ENCODE measurements around the gene PHF21A.

The PHF21A gene

DNA sequence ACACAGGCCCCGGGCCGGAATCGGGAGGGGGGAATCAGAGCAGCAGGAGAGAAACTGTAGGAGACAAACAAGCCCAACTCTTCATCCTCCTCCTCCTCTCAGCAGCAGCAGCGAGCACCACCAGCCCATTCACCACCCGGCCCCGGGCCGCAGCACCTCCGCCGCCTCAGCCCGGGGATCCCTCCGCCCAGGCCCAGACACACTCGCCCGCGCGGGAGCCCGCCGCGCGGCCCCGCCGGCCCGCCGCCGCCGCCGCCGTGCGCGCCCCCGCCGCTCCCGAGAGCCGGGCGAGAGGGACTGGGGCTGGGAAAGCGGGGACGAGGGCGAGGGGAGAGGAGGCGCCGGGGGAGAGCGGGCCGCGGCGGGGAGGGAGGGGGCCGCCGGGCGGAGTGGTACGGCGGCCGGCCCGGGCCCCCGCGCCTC, at the start of gene PHF21A:
Gene PHF21A (minus strand): TSS at position 154 of the 423 bp plus-strand sequence. CDS start 37,235 bp downstream, outside the sequence.
- no peaks in the 10 kb centered on the region for H3K27me3 ChIP-seq (ENCODE audit: control insufficient read depth in 1 of 2, insufficient read depth in 2 of 2, low read length in 2 of 2)
- H3K9ac ChIP-seq (ENCODE audit: low read depth in 1 of 2, low read length in 2 of 2), result peak within 1 kb of the TSS; percentile 82 to 86
- H3K4me1 ChIP-seq (ENCODE audit: control insufficient read depth in 1 of 2, insufficient read depth in 2 of 2, low read length in 2 of 2), result peaks cover 9 to 19% of the 10 kb centered on the region in 2 donors
- peak within 1 kb of the TSS; percentile 85 to 93 for H3K4me3 ChIP-seq (ENCODE audit: low read depth in 1 of 2, low read length in 2 of 2)
- no peaks in the 10 kb centered on the region for H3K36me3 ChIP-seq (ENCODE audit: control insufficient read depth in 1 of 2, insufficient read depth in 2 of 2, low read length in 2 of 2)
- H3K27ac ChIP-seq (ENCODE audit: low read depth, low read length), result peak within 1 kb of the TSS; percentile 83
- H3K9me3 ChIP-seq (ENCODE audit: control insufficient read depth in 1 of 2, low read length in 2 of 2), result no peaks in the 10 kb centered on the region

DNA sequence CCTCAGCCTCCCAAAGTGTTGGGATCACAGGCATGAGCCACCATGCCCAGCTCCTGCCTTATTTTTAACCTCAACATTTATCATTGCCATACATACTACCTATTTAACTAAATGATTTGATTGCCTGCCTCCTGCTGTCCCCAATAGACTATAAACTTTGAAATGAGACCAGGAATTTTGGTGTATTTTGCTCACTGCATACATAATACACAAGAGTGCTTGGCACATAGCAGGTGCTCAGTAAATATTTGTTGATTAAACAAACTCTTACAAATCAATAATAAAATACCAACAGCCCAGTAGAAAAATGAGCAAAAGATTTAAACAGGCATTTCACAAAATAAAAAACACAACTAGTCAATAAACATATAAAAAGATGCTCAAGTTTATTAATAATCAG, 49.5 kb upstream of the PHF21A start:
- H3K4me1 ChIP-seq (ENCODE audit: control insufficient read depth in 1 of 2, insufficient read depth in 2 of 2, low read length in 2 of 2), result peaks cover 0 to 3% of the 10 kb centered on the region in 2 donors
- no peaks in the 10 kb centered on the region for H3K36me3 ChIP-seq (ENCODE audit: control insufficient read depth in 1 of 2, insufficient read depth in 2 of 2, low read length in 2 of 2)
- no peaks in the 10 kb centered on the region for H3K27me3 ChIP-seq (ENCODE audit: control insufficient read depth in 1 of 2, insufficient read depth in 2 of 2, low read length in 2 of 2)
- H3K9me3 ChIP-seq (ENCODE audit: control insufficient read depth in 1 of 2, low read length in 2 of 2), result no peaks in the 10 kb centered on the region
- H3K4me3 ChIP-seq (ENCODE audit: low read depth in 1 of 2, low read length in 2 of 2), result no peak overlapping the region
- no peak overlapping the region for H3K27ac ChIP-seq (ENCODE audit: low read depth, low read length)
- no peak overlapping the region for H3K9ac ChIP-seq (ENCODE audit: low read depth in 1 of 2, low read length in 2 of 2)

DNA sequence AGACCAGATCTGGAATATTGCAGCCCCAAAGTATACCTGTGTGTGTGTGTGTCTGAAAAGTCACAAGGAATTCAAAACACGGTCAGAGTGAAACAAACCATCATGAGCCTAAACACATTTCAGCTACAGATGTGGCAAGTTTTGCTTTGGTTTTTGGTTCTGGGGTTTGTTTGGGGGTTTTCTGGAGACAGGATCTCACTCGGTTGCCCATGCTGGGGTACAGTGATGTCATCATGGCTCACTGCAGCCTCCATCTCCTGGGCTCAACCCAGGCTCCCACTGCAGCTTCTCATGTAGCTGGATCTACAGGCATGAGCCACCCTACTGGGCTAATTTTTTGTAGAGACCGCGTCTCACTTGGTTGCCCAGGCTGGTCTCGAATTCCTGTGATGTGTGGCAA, 41.4 kb upstream of the PHF21A start:
- Histone ChIP-seq H3K9me3 (ENCODE audit: control insufficient read depth in 1 of 2, low read length in 2 of 2) (no peaks in the 10 kb centered on the region), H3K9ac (ENCODE audit: low read depth in 1 of 2, low read length in 2 of 2) (no peak overlapping the region), H3K4me3 (ENCODE audit: low read depth in 1 of 2, low read length in 2 of 2) (no peak overlapping the region), H3K36me3 (ENCODE audit: control insufficient read depth in 1 of 2, insufficient read depth in 2 of 2, low read length in 2 of 2) (no peaks in the 10 kb centered on the region), H3K27me3 (ENCODE audit: control insufficient read depth in 1 of 2, insufficient read depth in 2 of 2, low read length in 2 of 2) (peaks cover 4 to 7% of the 10 kb centered on the region in 2 donors), H3K27ac (ENCODE audit: low read depth, low read length) (no peak overlapping the region), H3K4me1 (ENCODE audit: control insufficient read depth in 1 of 2, insufficient read depth in 2 of 2, low read length in 2 of 2) (peaks cover 6 to 8% of the 10 kb centered on the region in 2 donors)

DNA sequence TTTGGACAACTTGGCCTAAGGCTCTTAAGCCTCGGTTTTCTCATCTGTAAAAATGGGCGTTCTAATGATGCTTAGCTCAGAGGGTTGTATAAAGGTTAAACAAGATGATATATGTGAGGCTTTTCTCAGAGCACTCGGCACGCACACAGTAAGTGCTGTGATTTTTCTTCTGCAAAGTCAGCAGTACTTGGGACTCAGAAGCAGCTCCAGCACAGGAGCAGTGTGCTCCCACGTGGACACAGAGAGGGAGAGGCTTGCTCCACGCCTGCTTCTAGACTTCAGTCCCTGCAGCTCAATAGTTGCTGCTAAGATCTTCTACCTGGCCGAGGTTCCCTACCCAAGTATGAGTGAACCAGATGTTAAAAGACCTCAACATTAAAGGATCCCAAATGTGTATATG, 39.9 kb upstream of the PHF21A start:
- H3K27me3 ChIP-seq (ENCODE audit: control insufficient read depth in 1 of 2, insufficient read depth in 2 of 2, low read length in 2 of 2), result peaks cover 4 to 7% of the 10 kb centered on the region in 2 donors

DNA sequence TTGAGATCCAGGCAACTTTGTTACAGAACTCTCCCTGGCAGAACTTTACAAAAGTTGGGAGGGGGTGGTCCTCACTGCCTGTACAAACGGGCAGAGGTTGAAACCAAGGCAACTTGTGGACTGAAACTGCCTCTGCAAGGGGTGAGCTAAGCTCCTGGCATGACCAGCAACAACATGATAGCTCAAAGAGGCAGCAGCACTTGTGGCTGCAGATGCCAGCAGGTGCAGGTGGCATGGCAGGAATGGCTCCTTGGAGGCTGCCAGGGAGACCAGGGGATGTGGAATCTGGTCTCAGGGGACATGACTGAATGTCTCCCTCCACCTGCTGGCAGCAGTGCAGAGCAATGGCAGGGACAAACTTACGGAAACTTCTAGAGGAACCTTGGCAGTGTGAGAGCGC, 38.8 kb upstream of the PHF21A start:
- H3K9me3 ChIP-seq (ENCODE audit: control insufficient read depth in 1 of 2, low read length in 2 of 2), result no peaks in the 10 kb centered on the region
- H3K27ac ChIP-seq (ENCODE audit: low read depth, low read length), result no peak overlapping the region
- peaks cover 4 to 7% of the 10 kb centered on the region in 2 donors for H3K27me3 ChIP-seq (ENCODE audit: control insufficient read depth in 1 of 2, insufficient read depth in 2 of 2, low read length in 2 of 2)
- H3K4me1 ChIP-seq (ENCODE audit: control insufficient read depth in 1 of 2, insufficient read depth in 2 of 2, low read length in 2 of 2), result peaks cover 6 to 8% of the 10 kb centered on the region in 2 donors
- no peaks in the 10 kb centered on the region for H3K36me3 ChIP-seq (ENCODE audit: control insufficient read depth in 1 of 2, insufficient read depth in 2 of 2, low read length in 2 of 2)
- no peak overlapping the region for H3K4me3 ChIP-seq (ENCODE audit: low read depth in 1 of 2, low read length in 2 of 2)
- H3K9ac ChIP-seq (ENCODE audit: low read depth in 1 of 2, low read length in 2 of 2), result no peak overlapping the region

More for the DNA sequence above, 39.9 kb upstream of the PHF21A start:
- Histone ChIP-seq H3K4me3 (ENCODE audit: low read depth in 1 of 2, low read length in 2 of 2) (no peak overlapping the region), H3K27ac (ENCODE audit: low read depth, low read length) (no peak overlapping the region), H3K9ac (ENCODE audit: low read depth in 1 of 2, low read length in 2 of 2) (no peak overlapping the region), H3K4me1 (ENCODE audit: control insufficient read depth in 1 of 2, insufficient read depth in 2 of 2, low read length in 2 of 2) (peaks cover 6 to 8% of the 10 kb centered on the region in 2 donors), H3K36me3 (ENCODE audit: control insufficient read depth in 1 of 2, insufficient read depth in 2 of 2, low read length in 2 of 2) (no peaks in the 10 kb centered on the region), H3K9me3 (ENCODE audit: control insufficient read depth in 1 of 2, low read length in 2 of 2) (no peaks in the 10 kb centered on the region)

DNA sequence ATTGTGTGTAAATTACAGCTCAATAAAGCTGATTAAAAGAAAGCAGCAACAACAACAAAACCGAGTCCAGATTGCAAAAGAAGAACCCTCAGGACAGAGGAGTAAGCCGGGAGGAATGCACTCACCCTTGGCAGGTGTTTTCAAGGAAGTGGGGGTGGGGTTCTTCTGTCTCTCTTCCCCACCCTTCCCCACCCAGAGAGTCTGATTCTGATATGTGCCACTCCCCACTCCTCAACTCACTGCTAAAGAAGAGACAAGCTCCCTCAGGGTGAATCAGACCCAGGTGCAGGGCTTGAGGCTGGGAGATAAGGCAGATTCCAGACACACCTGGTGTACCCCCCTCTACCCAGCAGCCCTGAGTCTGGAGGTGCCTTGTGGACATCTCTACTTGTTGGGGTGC, 38.4 kb upstream of the PHF21A start:
- Histone ChIP-seq H3K9me3 (ENCODE audit: control insufficient read depth in 1 of 2, low read length in 2 of 2) (no peaks in the 10 kb centered on the region), H3K4me3 (ENCODE audit: low read depth in 1 of 2, low read length in 2 of 2) (no peak overlapping the region), H3K27me3 (ENCODE audit: control insufficient read depth in 1 of 2, insufficient read depth in 2 of 2, low read length in 2 of 2) (peaks cover 4 to 7% of the 10 kb centered on the region in 2 donors), H3K9ac (ENCODE audit: low read depth in 1 of 2, low read length in 2 of 2) (no peak overlapping the region), H3K36me3 (ENCODE audit: control insufficient read depth in 1 of 2, insufficient read depth in 2 of 2, low read length in 2 of 2) (no peaks in the 10 kb centered on the region), H3K27ac (ENCODE audit: low read depth, low read length) (no peak overlapping the region), H3K4me1 (ENCODE audit: control insufficient read depth in 1 of 2, insufficient read depth in 2 of 2, low read length in 2 of 2) (peaks cover 6 to 8% of the 10 kb centered on the region in 2 donors)

DNA sequence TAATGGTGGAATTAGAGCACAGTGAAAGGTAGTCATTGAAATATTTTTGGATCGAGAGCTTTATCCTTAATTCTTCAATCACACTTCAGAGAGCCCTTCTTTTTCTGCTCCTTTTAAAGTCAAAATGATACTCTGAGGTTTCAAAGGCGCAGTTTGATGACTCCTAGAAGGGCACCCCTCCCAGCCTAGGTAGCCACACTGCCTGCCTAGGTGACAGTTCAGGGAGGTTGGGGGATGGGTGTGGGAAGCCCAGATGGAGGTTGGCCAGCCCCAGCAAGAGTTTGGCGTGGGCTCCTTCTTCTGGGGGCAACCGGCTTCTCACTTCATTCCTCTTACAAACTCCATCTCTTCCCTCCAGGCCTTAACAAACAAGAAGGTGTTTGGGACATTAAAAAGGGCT, 28.6 kb upstream of the PHF21A start:
- H3K4me1 ChIP-seq (ENCODE audit: control insufficient read depth in 1 of 2, insufficient read depth in 2 of 2, low read length in 2 of 2), result no peaks in the 10 kb centered on the region
- no peak overlapping the region for H3K4me3 ChIP-seq (ENCODE audit: low read depth in 1 of 2, low read length in 2 of 2)
- peaks cover 0 to 8% of the 10 kb centered on the region in 2 donors for H3K27me3 ChIP-seq (ENCODE audit: control insufficient read depth in 1 of 2, insufficient read depth in 2 of 2, low read length in 2 of 2)
- no peaks in the 10 kb centered on the region for H3K36me3 ChIP-seq (ENCODE audit: control insufficient read depth in 1 of 2, insufficient read depth in 2 of 2, low read length in 2 of 2)
- H3K9ac ChIP-seq (ENCODE audit: low read depth in 1 of 2, low read length in 2 of 2), result no peak overlapping the region
- no peak overlapping the region for H3K27ac ChIP-seq (ENCODE audit: low read depth, low read length)
- H3K9me3 ChIP-seq (ENCODE audit: control insufficient read depth in 1 of 2, low read length in 2 of 2), result no peaks in the 10 kb centered on the region

DNA sequence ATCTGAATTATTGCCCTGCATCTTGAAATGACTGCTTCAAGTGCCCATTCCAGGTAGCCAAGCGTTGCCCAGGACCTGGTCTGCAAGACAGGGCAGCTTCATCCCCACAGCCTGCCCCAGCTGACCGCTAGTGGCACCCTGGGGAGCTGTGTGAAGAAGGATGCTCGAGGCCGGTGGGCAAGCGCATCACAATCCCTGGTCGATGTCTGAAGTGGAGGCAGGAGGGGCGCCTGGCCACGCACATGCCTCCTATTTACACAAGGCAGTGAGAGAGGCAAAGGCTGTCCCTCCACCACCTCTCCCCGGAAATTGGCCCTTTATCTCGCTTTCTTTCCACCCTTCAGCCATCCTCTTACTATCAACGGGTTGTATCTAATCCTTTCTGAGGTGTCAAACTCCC, 28.1 kb upstream of the PHF21A start:
- Histone ChIP-seq H3K36me3 (ENCODE audit: control insufficient read depth in 1 of 2, insufficient read depth in 2 of 2, low read length in 2 of 2) (no peaks in the 10 kb centered on the region), H3K4me1 (ENCODE audit: control insufficient read depth in 1 of 2, insufficient read depth in 2 of 2, low read length in 2 of 2) (no peaks in the 10 kb centered on the region), H3K27me3 (ENCODE audit: control insufficient read depth in 1 of 2, insufficient read depth in 2 of 2, low read length in 2 of 2) (peaks cover 0 to 8% of the 10 kb centered on the region in 2 donors)

DNA sequence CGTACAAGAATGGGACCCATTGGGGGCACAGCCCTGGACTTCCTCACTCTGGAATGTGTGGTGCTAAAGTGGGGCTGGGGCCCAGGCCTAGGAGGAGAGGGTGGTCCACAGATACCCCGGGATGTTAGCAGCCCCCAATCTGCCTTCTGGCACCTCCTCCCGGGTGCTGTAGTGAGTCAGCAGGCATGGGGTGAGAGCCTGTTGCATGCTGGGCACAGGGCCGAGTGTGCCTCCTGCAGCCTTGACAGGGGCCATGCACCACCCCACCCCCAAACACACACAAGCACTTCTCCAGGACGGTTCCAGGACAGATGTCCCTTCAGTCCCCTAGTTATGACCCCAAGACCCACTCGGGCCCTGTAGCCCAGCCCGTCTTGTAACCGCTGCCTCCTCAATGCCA, 23.5 kb upstream of the PHF21A start:
- H3K27me3 ChIP-seq (ENCODE audit: control insufficient read depth in 1 of 2, insufficient read depth in 2 of 2, low read length in 2 of 2), result peaks cover 0 to 8% of the 10 kb centered on the region in 2 donors
- H3K4me1 ChIP-seq (ENCODE audit: control insufficient read depth in 1 of 2, insufficient read depth in 2 of 2, low read length in 2 of 2), result no peaks in the 10 kb centered on the region
- no peaks in the 10 kb centered on the region for H3K36me3 ChIP-seq (ENCODE audit: control insufficient read depth in 1 of 2, insufficient read depth in 2 of 2, low read length in 2 of 2)
- H3K27ac ChIP-seq (ENCODE audit: low read depth, low read length), result no peak overlapping the region
- H3K9me3 ChIP-seq (ENCODE audit: control insufficient read depth in 1 of 2, low read length in 2 of 2), result no peaks in the 10 kb centered on the region
- no peak overlapping the region for H3K4me3 ChIP-seq (ENCODE audit: low read depth in 1 of 2, low read length in 2 of 2)
- no peak overlapping the region for H3K9ac ChIP-seq (ENCODE audit: low read depth in 1 of 2, low read length in 2 of 2)

More for the DNA sequence above, 28.1 kb upstream of the PHF21A start:
- H3K9ac ChIP-seq (ENCODE audit: low read depth in 1 of 2, low read length in 2 of 2), result no peak overlapping the region
- H3K27ac ChIP-seq (ENCODE audit: low read depth, low read length), result no peak overlapping the region
- H3K9me3 ChIP-seq (ENCODE audit: control insufficient read depth in 1 of 2, low read length in 2 of 2), result no peaks in the 10 kb centered on the region
- no peak overlapping the region for H3K4me3 ChIP-seq (ENCODE audit: low read depth in 1 of 2, low read length in 2 of 2)

DNA sequence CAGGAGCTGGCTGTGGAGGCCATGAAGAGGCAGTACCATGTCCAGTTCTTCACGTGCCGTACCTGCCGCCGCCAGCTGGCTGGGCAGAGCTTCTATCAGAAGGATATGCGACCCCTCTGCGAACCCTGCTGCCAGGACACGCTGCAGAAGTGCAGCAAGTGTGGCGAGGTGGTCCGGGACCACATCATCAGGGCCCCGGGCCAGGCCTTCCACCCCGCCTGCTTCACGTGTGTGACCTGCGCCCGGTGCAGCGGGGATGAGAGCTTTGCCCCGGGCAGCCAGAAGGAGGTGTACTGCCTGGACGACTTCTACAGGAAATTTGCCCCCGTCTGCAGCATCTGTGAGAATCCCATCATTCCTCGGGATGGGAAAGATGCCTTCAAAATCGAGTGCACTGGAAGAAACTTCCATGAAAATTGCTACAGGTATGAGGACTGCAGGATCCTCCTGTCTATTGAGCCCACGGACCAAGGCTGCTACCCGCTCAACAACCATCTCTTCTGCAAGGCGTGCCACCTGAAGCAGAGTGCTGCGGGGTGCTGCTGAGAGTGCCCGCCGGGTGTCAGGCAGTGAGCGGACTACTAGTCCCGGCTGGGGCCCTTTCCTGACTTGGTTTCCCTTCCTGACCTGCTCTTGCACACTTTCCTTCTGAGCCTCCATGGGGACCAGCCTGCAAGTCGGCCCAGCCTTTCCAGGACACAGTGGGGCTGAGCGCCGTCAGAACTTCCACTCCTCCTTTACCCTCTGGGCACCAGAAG, 22.0 kb upstream of the PHF21A start:
- no peak overlapping the region for H3K4me3 ChIP-seq (ENCODE audit: low read depth in 1 of 2, low read length in 2 of 2)
- H3K4me1 ChIP-seq (ENCODE audit: control insufficient read depth in 1 of 2, insufficient read depth in 2 of 2, low read length in 2 of 2), result no peaks in the 10 kb centered on the region
- no peak overlapping the region for H3K9ac ChIP-seq (ENCODE audit: low read depth in 1 of 2, low read length in 2 of 2)
- no peaks in the 10 kb centered on the region for H3K27me3 ChIP-seq (ENCODE audit: control insufficient read depth in 1 of 2, insufficient read depth in 2 of 2, low read length in 2 of 2)
- H3K9me3 ChIP-seq (ENCODE audit: control insufficient read depth in 1 of 2, low read length in 2 of 2), result no peaks in the 10 kb centered on the region
- no peaks in the 10 kb centered on the region for H3K36me3 ChIP-seq (ENCODE audit: control insufficient read depth in 1 of 2, insufficient read depth in 2 of 2, low read length in 2 of 2)
- H3K27ac ChIP-seq (ENCODE audit: low read depth, low read length), result no peak overlapping the region

Measured in duodenal mucosa (tissue), 2 donors.